ENCODE data around the gene MAPK11. TPM values are rescaled to one million over a fixed set of nuclear protein-coding genes. Genes with fewer than 3 reads are reported as not detected.

The MAPK11 gene
- total and polyA plus RNA-seq, 10 of the 15 experiments (the other 5 are each of a cell fraction or from before 2014, with no cell fraction given) = 0.05 to 12.8 (median 3.7) TPM

GRCh38 chr22:50314455-50315288 lies 44.5 kb upstream of the MAPK11 start:
- ChIA-PET POLR2A (interaction anchor here (0.6 to 1.9 kb wide), 8 partner anchors 9 to 211 kb away, joined by 3 to 11 read pairs (median 4); partner anchors contain the start of gene SCO2), CTCF (interaction anchor here (0.6 to 1.9 kb wide), 9 partner anchors 10 to 307 kb away, joined by 3 to 9 read pairs (median 3); no protein-coding TSS in a partner anchor), SMC1A (ENCODE audit: uncharacterized antibody, unreplicated experiment) (interaction anchor here (1.5 to 2.8 kb wide), 3 partner anchors 10 to 27 kb away, joined by 5 to 9 read pairs (median 6); no protein-coding TSS in a partner anchor), RAD21 (ENCODE audit: unreplicated experiment) (interaction anchor here (0.6 to 2.5 kb wide), 5 partner anchors 10 to 193 kb away, joined by 3 to 13 read pairs (median 3); partner anchors contain the start of genes LMF2 and NCAPH2)
- H3K27me3 ChIP-seq (replicated peaks in 1 of 2; ENCODE audit: control insufficient read depth in 2 of 2, insufficient read depth in 2 of 2, low read length in 1 of 2) = no peaks in the 10 kb centered on the region
- intact Hi-C loops (cut with micrococcal nuclease; ENCODE audit: unreplicated experiment) (no loop called here), in situ Hi-C loops (cut with MboI) (no loop called here)
- H3K4me3 ChIP-seq = peak overlapping the region; percentile 70
- WGBS (ENCODE audit: insufficient coverage, insufficient replicate concordance, low lambda C conversion rate, missing lambda C conversion rate) = under 1% methylated on average over 33 of the region's 33 CpGs
- no peaks in the 10 kb centered on the region for H3K9me3 ChIP-seq (replicated peaks; ENCODE audit: control insufficient read depth, insufficient read depth, low read length)
- H3K79me2 ChIP-seq (ENCODE audit: control insufficient read depth, insufficient read depth, low read length) = peaks cover 13% of the 10 kb centered on the region
- peak overlapping the region; percentile 94 for H2AFZ ChIP-seq (ENCODE audit: control insufficient read depth, low read depth, low read length)
- peak overlapping the region; percentile 99 for H3K4me2 ChIP-seq (ENCODE audit: control insufficient read depth, insufficient read depth)
- no peaks in the 10 kb centered on the region for H4K20me1 ChIP-seq (ENCODE audit: control insufficient read depth, insufficient read depth)
- peaks cover 13% of the 10 kb centered on the region for H3K4me1 ChIP-seq (ENCODE audit: control insufficient read depth, insufficient read depth, low read length)
- H3K27ac ChIP-seq (ENCODE audit: control insufficient read depth, insufficient read depth) = peak overlapping the region; percentile 94
- no peaks in the 10 kb centered on the region for H3K36me3 ChIP-seq (ENCODE audit: control insufficient read depth in 2 of 2, insufficient read depth in 2 of 2, low read length in 1 of 2)
- peak overlapping the region; percentile 88 for H3K9ac ChIP-seq (ENCODE audit: control insufficient read depth, insufficient read depth, low read length)
- ATAC-seq = peak; percentile 96
- BruUV-seq (replicated peaks) = TSS peak; percentile 66
- peak; percentile 84 for DNase-seq (ENCODE audit: low read depth, low spot score)
- peak; percentile 98 for FAIRE-seq
- TF ChIP-seq JUND (IDR thresholded peaks at IDR 0.05; ENCODE audit: low read depth, low read length) (peak; percentile 37; the same call in 1 of the 2 replicates), BHLHE40 (IDR thresholded peaks at IDR 0.05; ENCODE audit: borderline replicate concordance in 1 of 2, low read depth in 2 of 2, low read length in 1 of 2) (peak; percentile 27 to 64; a peak in 2 of 4 replicates), E2F8 (IDR thresholded peaks at IDR 0.05; ENCODE audit: low read depth, partially characterized antibody) (no peak), TAF1 (IDR thresholded peaks at IDR 0.05; ENCODE audit: borderline replicate concordance, low read depth, low read length) (peak; percentile 32; the same call in 1 of the 2 replicates), ZBTB33 (IDR thresholded peaks at IDR 0.05) (no peak), SREBF1 (IDR thresholded peaks at IDR 0.05; ENCODE audit: low read length) (no peak), USF1 (IDR thresholded peaks at IDR 0.05; ENCODE audit: borderline replicate concordance, extremely low read length, insufficient read depth, low read depth, low read length) (no peak), ZNF687 (IDR thresholded peaks at IDR 0.05) (peak; percentile 75; the same call in 1 of the 2 replicates), JUNB (IDR thresholded peaks at IDR 0.05) (peak; percentile 81), HDGF (IDR thresholded peaks at IDR 0.05) (peak; percentile 99), MXI1 (IDR thresholded peaks at IDR 0.05; ENCODE audit: low read depth, low read length) (peak; percentile 56; the same call in 1 of the 2 replicates)

Data from GM12878 (cell line).